GM21423 (cell line): ENCODE data around the gene GALNT2.
A peak's percentile ranks its signal among the peaks of the same experiment; 100 is the strongest.

ENCODE experiments used
- ATAC-seq: cut with Tn5 transposase; IDR thresholded peaks from one replicate; pipeline ENCODE4 v1.9.1; 2021; ENCODE audit warnings: mild to moderate bottlenecking, moderate library complexity; ENCODE audit not compliant: unreplicated experiment

Gene GALNT2

GRCh38 chr1:230156536-230156935 is 89.5 kb downstream of the GALNT2 start:
- ATAC-seq = no peak

- no peak for ATAC-seq
Observed at GRCh38 chr1:230157420-230158390, 90.7 kb downstream of the GALNT2 start.

- ATAC-seq = no peak
Observed at GRCh38 chr1:230158415-230159291, 91.6 kb downstream of the GALNT2 start.

- ATAC-seq = no peak
Observed at GRCh38 chr1:230159580-230159979, 92.5 kb downstream of the GALNT2 start.

- ATAC-seq = no peak
Observed at GRCh38 chr1:230160957-230161771, 94.1 kb downstream of the GALNT2 start.

- no peak for ATAC-seq
Observed at GRCh38 chr1:230163205-230163604, 96.2 kb downstream of the GALNT2 start.

- no peak for ATAC-seq
Observed at GRCh38 chr1:230163719-230164118, 96.7 kb downstream of the GALNT2 start.

GRCh38 chr1:230165536-230165935 is 98.5 kb downstream of the GALNT2 start:
- ATAC-seq = no peak

GRCh38 chr1:230166366-230167132 is 99.5 kb downstream of the GALNT2 start:
- ATAC-seq = no peak

GRCh38 chr1:230167419-230167852 is 100.4 kb downstream of the GALNT2 start:
- no peak for ATAC-seq

- peak; percentile 40 for ATAC-seq
Observed at GRCh38 chr1:230169454-230170152, 102.6 kb downstream of the GALNT2 start.

GRCh38 chr1:230170153-230170547 is 103.1 kb downstream of the GALNT2 start:
- peak; percentile 40 for ATAC-seq

GRCh38 chr1:230170622-230171021 is 103.6 kb downstream of the GALNT2 start:
- ATAC-seq = peak; percentile 9

GRCh38 chr1:230171356-230172015 is 104.4 kb downstream of the GALNT2 start:
- no peak for ATAC-seq

GRCh38 chr1:230172016-230172537 is 105.0 kb downstream of the GALNT2 start:
- no peak for ATAC-seq

- no peak for ATAC-seq
Observed at GRCh38 chr1:230173187-230173975, 106.3 kb downstream of the GALNT2 start.

GRCh38 chr1:230174041-230174440 is 107.0 kb downstream of the GALNT2 start:
- no peak for ATAC-seq
